Stimulated activated CD4-positive, alpha-beta T cell treated with anti-CD3 and anti-CD28 coated beads, Interleukin-2, amount 100 ng/mL, for 24 hours (primary cell): ENCODE measurements around the gene KCNN3.
"Not testable (repeated sequence)": the region's sequence is repeated elsewhere in the genome, so short reads cannot be mapped to it uniquely, and the experiment has no call there.

ENCODE experiments used
- DNase-seq, 2 donors: peaks; one replicate each; pipeline ENCODE4 v3.0.0-alpha.2; 2020

The KCNN3 gene

DNA sequence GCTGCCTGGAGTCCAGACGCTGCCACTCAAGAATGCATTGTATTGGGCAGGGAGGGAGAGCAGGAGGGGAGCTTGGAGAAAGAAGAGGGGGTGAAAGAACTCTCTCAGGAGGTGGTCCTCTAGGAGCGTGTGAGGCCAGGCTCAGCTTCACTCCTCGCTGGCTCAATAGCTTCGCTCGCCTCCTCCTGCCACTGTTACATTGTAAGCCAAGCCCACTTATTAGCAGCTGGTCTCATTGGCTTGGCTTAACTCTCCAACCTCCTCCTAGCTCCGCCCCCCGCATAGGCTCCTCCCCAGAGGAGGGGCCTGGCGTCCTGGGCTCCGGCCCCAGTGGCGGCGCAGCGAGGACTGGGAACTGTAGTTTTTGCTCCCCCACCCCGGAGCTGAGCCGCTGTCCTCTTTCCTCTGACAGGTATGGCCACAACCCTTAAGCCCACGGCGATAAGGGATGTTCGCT is at the start of gene KCNN3:
TSS of gene KCNN3 (minus strand) at position 167 of the 457 bp plus-strand sequence. CDS start 317 bp downstream, outside the sequence.
- DNase-seq, result peak; percentile 81 to 84

DNA sequence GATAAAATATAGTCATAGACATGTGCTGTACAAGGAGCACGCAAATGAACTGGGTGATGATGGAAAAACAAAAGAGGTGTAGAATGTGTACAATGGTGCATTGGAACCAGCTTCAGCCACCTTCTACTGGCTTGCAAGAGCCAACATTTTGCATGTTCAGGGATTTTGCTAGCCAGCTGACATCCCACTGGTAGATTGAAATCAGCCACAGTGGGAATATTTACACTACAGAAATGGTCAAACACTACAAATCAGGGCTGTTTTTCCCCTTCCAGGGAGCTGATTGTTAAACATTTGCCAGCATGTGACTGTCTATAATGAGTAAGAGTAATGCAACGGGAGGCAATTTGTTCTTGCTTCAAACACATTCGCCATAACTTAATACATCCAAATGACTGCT is 43.2 kb upstream of the KCNN3 start:
- no peak for DNase-seq

DNA sequence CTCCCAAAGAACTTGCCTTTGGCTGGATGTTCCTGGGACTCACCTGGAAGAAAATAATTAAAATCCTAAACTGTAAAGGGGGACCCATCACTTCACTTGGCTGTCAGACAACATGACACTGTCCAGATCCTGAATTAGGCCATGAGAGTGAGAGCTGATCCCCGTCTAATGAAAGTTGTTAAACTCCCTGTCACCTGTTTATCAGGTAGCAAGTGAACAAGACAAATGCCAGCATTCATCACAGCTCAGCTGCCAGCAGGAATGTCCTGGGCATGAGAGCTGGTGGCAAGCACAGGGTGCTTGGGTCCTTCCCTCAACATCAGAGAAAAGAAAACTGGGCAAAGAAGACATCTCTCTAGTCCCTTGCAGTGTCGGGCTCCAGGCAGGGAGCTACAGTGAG is 42.7 kb upstream of the KCNN3 start:
- DNase-seq, result no peak

- no peak for DNase-seq
These were observed 41.8 kb upstream of the KCNN3 start for GRCh38 chr1:154911691-154912550.

DNA sequence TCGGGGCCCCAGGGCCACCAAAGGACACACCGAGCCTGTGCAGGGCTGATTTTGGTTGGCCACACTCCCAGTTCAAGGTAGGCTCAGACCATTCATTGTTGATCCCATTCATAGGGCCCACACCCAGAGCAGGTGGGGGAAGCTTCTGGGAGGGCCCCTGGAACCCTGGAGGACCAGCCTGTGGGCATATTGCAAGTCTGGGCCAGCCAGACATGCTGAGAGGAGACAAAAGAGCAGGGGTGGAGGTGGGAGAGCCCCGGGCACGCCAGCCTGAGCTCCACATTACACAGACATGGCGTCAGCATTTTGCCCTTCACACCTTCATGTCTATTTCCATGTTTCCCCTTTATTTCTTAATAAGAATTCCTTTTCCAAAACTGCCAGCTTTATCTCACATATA is 40.8 kb upstream of the KCNN3 start:
- DNase-seq, result no peak

DNA sequence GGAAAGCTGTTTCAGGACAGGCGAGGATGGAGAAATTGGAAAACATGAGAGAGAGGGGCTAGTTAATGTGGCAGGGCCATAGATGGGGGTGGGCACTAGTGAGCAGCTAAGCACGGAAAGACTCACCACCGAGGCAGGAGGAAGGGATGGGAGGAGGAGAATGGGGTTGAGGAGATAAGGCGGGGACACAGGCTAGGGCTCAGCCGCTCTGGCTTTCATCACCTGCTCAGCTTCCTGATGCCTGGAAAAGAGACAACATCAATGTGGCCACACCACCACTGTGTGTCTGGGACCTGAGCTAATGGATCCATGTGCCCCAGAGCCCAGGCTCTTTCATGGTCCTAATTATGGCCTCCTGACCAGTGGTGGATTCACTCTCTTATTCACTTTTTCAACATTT is 38.9 kb upstream of the KCNN3 start:
- DNase-seq, result no peak

GRCh38 chr1:154908129-154908528 is 38.0 kb upstream of the KCNN3 start:
- not testable (repeated sequence) for DNase-seq

DNA sequence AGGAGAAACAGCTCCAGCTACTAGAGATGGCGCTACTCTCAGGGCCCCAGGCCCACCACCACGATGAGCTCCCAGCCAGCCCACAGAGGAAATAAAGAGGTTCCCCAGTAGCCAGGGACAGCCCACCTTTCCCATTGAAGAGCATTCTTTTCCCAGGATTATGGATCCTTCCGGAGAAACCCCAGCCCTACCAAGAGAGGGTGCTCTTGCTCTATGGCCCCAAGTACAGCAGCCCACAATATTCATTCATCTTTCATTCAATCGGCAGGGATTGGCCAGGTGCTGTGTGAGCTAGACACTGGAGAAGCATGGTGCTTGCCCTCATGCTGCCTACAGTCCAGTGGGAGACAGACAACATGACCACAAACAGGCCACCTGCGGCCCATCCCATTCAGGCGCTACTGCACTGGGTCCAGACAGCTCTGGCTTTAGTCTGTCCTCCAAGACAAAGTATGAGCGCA is 36.6 kb upstream of the KCNN3 start:
- no peak for DNase-seq

DNA sequence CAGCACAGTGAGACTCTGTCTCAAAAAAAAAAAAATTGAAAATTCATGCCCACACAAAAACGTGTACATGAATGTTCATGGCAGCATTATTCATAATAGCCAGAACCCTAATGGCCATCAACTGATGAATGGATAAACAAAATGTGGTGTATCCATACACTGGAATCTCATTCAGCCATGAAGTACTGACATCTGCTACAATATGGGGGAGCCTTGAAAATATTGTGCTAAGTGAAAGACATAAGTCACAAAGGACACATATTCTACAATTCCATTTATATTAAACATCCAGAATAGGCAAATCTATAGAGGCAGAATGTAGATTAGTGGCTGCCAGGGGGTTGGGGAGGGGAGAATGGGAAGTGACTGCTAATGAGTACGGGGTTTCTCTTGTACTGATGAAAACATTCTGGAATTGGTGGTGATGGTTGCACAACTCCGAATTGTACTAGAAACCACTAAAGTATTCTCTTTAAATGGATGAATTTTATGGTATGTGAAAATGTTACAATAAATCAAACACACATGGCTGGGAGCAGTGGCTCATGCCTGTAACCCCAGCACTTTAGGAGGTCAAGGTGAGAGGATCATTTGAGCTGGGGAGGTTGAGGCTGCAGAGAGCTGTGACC is 33.0 kb upstream of the KCNN3 start:
- DNase-seq, result no peak

GRCh38 chr1:154901591-154901990 is 31.5 kb upstream of the KCNN3 start:
- no peak for DNase-seq

GRCh38 chr1:154899041-154899440 is 29.0 kb upstream of the KCNN3 start:
- DNase-seq, result no peak

- no peak for DNase-seq
These were observed 26.7 kb upstream of the KCNN3 start for GRCh38 chr1:154896771-154897286.

- no peak for DNase-seq
These were observed 25.7 kb upstream of the KCNN3 start for GRCh38 chr1:154895798-154896197.

GRCh38 chr1:154891452-154891851 is 21.4 kb upstream of the KCNN3 start:
- no peak for DNase-seq

DNA sequence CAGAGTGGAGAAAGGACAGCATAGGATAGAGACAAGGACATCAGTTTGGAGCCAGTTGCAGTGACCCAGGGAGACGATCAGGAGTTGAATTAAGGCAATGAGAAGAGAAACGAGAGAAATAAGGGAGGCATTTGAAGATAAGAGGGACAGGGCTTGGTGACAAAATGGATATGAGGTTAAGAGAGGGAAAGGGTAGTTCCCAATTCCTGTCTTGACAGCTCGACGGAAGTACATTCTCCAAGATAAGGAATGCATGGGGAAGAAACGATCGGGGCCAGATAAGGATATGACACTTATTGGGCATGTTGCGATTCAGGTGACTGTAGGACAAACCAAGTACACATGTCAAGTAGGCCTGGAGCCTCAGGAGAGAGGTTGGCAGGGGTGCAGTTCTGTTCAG is 18.7 kb upstream of the KCNN3 start:
- DNase-seq, result no peak

DNA sequence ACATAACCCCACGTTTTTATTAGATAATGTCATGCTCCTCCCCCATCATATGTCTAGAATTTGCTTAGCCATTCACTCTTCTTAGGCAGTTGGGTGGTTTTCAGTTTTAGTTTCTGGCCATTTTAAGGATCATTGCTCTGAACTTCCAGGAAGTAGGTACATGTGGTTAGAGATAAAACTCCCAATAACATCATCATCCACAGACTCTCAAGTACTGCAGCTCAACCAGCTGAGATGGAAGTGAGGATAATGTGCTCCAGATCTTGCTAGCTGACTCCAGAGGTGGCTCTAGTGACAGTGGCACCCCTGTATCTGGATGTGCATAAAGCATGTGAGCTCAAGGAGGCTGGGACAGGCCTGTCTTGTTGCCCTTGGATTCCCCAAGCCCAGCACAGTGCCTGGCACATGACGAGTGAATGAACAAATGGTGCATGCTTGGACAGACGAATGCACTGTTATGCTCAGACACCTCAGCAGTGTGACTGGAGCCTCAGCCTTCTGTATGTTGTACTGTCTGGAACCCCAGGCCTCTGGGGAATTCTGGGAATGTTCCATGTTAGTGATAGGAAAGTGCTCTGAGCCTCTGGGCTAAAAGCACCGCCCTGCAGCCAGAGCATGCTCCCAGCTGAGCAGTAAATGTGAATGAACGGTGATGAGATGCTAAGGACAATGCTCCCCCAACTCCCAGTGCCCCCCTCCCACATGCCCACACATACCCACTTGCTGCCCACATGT is 16.4 kb upstream of the KCNN3 start:
- no peak for DNase-seq

- DNase-seq, result no peak
These were observed 15.0 kb upstream of the KCNN3 start for GRCh38 chr1:154884869-154885701.

GRCh38 chr1:154883919-154884868 is 14.1 kb upstream of the KCNN3 start:
- no peak for DNase-seq

DNA sequence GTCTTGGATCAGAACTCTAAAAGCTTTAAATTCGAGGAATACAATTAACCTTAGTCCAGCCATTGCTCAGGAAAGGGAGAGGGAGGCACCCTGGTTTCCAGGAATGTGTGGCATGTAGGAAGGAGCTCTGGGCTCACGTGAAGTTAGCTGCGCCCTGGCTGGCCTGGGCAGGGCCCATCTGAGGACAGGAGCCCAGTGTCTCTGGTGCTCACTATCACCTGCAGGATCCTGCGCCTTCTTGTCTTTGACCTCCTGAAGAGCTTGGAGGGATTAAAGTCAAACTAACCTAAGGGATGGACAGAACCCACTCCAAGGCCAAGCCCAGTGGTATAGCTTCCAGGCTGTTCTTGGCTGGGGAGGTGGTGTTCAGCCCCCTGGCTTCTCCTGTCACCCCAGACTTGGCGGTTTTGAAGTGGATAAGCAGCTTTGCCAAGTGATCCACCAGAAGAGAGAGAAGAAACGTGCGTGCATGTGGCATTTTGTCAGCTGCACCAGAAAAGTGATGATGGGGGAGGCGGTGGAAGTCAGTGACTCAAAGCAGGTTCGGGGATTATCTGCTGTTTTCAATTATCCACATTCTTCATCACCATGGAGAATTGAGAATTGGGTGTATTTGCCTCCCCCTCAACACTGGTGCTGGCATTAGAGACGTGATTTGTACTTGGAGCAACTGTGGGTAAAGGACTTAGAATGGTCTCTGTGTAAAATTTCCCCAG is 11.9 kb upstream of the KCNN3 start:
- DNase-seq, result no peak

DNA sequence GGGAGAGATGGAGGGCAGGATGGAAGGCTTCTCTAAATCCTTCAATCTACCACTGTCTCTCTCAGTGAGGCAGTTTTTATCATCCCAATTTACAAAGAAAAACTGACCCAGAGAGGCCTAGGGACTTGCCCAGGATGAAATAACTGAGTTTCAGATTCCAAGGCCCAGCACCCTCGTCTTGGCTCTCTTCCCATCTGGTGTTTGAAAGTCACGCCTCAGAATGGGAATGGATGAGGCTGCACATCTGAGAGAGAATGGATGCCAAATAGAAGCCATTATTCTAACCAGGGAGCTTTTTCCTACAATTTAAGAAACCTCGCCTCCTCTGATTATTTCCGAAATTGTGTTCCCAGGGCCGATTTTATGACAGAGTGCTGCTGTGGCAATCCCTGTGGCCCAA is 10.6 kb upstream of the KCNN3 start:
- no peak for DNase-seq
